ENCODE measurements around the gene RFX6.

RFX6 gene

GRCh38 chr6:116948533-116949304 lies 71.7 kb downstream of the RFX6 start:
- DNase-seq (ENCODE audit: extremely low read depth, insufficient read length), result no peak
- Histone ChIP-seq H3K27me3 (replicated peaks; ENCODE audit: control insufficient read depth, insufficient read depth, low read length) (no peaks in the 10 kb centered on the region), H3K36me3 (ENCODE audit: control insufficient read depth, insufficient read depth, low read length) (no peaks in the 10 kb centered on the region), H3K4me3 (replicated peaks; ENCODE audit: low read depth, low read length) (no peak overlapping the region)
- TF ChIP-seq CTCF (IDR thresholded peaks at IDR 0.05; ENCODE audit: insufficient read depth, low read length, poor library complexity, severe bottlenecking), result no peak

DNA sequence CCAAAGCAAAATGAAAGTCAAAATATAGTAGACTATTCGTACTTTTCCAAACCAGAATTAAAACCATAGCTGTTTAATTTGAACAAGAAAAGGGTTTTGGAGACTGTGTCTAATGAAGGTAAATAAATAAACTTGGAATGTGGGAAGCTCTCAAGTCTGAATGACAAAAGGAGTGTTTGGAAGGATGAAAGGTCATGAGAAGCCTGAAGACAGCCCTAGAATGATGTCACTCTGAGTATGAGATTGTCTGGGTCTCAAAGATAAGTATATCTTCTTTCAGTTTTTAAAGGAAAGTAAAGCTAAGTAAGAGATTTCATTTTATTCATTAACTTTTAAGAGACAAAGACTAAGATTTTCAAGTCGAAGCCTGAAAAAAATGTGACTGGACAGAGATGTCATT lies 72.9 kb downstream of the RFX6 start:
- H3K4me3 ChIP-seq (replicated peaks; ENCODE audit: low read depth, low read length), result no peak overlapping the region
- no peak for TF ChIP-seq CTCF (IDR thresholded peaks at IDR 0.05; ENCODE audit: insufficient read depth, low read length, poor library complexity, severe bottlenecking)
- no peaks in the 10 kb centered on the region for H3K27me3 ChIP-seq (replicated peaks; ENCODE audit: control insufficient read depth, insufficient read depth, low read length)
- no peak for DNase-seq (ENCODE audit: extremely low read depth, insufficient read length)
- no peaks in the 10 kb centered on the region for H3K36me3 ChIP-seq (ENCODE audit: control insufficient read depth, insufficient read depth, low read length)

GRCh38 chr6:116954335-116954734 lies 77.3 kb downstream of the RFX6 start:
- TF ChIP-seq CTCF (IDR thresholded peaks at IDR 0.05; ENCODE audit: insufficient read depth, low read length, poor library complexity, severe bottlenecking), result no peak
- H3K4me3 ChIP-seq (replicated peaks; ENCODE audit: low read depth, low read length), result no peak overlapping the region
- DNase-seq (ENCODE audit: extremely low read depth, insufficient read length), result no peak
- H3K36me3 ChIP-seq (ENCODE audit: control insufficient read depth, insufficient read depth, low read length), result no peaks in the 10 kb centered on the region
- H3K27me3 ChIP-seq (replicated peaks; ENCODE audit: control insufficient read depth, insufficient read depth, low read length), result no peaks in the 10 kb centered on the region

DNA sequence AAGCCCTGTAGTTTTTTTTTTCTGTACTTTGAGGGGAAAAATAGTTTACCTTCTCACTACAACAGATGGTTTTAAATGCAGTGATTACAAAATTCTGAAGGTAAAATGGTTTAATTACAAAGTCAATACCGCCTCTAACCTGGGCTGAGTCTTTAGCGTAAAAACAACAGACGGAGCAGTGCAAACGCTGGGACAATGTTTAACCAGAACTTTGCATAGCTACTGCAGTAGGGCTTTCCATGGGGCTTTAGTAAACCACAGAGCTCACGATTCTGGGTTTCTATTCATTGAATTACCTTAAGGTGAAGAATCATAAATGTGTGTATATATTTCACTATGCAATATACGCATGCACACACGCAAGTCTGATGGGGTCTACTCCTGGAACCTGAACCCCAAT lies 77.9 kb downstream of the RFX6 start:
- Histone ChIP-seq H3K4me3 (replicated peaks; ENCODE audit: low read depth, low read length) (no peak overlapping the region), H3K36me3 (ENCODE audit: control insufficient read depth, insufficient read depth, low read length) (no peaks in the 10 kb centered on the region), H3K27me3 (replicated peaks; ENCODE audit: control insufficient read depth, insufficient read depth, low read length) (no peaks in the 10 kb centered on the region)
- TF ChIP-seq CTCF (IDR thresholded peaks at IDR 0.05; ENCODE audit: insufficient read depth, low read length, poor library complexity, severe bottlenecking), result no peak
- DNase-seq (ENCODE audit: extremely low read depth, insufficient read length), result no peak

GRCh38 chr6:116955773-116956172 lies 78.7 kb downstream of the RFX6 start:
- no peak for DNase-seq (ENCODE audit: extremely low read depth, insufficient read length)
- no peak for TF ChIP-seq CTCF (IDR thresholded peaks at IDR 0.05; ENCODE audit: insufficient read depth, low read length, poor library complexity, severe bottlenecking)
- no peak overlapping the region for H3K4me3 ChIP-seq (replicated peaks; ENCODE audit: low read depth, low read length)
- no peaks in the 10 kb centered on the region for H3K27me3 ChIP-seq (replicated peaks; ENCODE audit: control insufficient read depth, insufficient read depth, low read length)
- H3K36me3 ChIP-seq (ENCODE audit: control insufficient read depth, insufficient read depth, low read length), result no peaks in the 10 kb centered on the region

GRCh38 chr6:116963972-116964371 lies 86.9 kb downstream of the RFX6 start:
- no peak for TF ChIP-seq CTCF (IDR thresholded peaks at IDR 0.05; ENCODE audit: insufficient read depth, low read length, poor library complexity, severe bottlenecking)
- Histone ChIP-seq H3K4me3 (replicated peaks; ENCODE audit: low read depth, low read length) (no peak overlapping the region), H3K27me3 (replicated peaks; ENCODE audit: control insufficient read depth, insufficient read depth, low read length) (no peaks in the 10 kb centered on the region), H3K36me3 (ENCODE audit: control insufficient read depth, insufficient read depth, low read length) (no peaks in the 10 kb centered on the region)
- no peak for DNase-seq (ENCODE audit: extremely low read depth, insufficient read length)

All from GM06990 (cell line).